Measurements from ENCODE around the gene TMEM43. TPM values are rescaled to one million over a fixed set of nuclear protein-coding genes. Genes with fewer than 3 reads are reported as not detected.

Gene TMEM43
- total and polyA plus RNA-seq, 2 of the 13 experiments (the other 11 are each of a cell fraction or from before 2014, with no cell fraction given) = 48.9 to 50.5 TPM

DNA sequence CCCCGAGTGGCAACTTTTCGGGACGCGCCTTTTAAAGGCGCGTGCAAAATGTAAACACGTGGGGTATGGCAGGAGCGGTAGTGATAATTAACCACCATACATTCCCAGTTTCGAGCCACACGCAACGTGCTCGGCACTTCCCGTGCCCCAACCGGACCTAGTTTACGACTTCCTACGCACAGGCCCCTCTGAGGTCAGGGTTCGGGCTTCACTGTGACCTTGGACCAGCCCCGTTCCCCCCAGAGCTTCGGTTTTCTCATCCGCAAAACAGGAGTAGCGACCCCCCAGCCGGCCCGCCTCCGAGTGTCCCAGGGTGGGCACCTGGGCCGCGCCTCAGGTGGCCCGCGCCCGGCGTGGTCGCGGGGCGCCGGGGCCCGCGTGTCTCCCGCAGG is 633 bp upstream of the TMEM43 start (continued):
- TF ChIP-seq IKZF5 (CRISPR knock-in tag; IDR thresholded peaks at IDR 0.05) (no peak), FOXO4 (CRISPR knock-in tag; conservative IDR thresholded peaks at IDR 0.05) (0 out of 2 replicates have a peak, but pooled peaks have one; percentile 68), ATF7 (IDR thresholded peaks at IDR 0.05) (no peak), ATF7 (CRISPR knock-in tag; IDR thresholded peaks at IDR 0.05) (0 out of 2 replicates have a peak, but pooled peaks have one; percentile 25), RORA (CRISPR knock-in tag; IDR thresholded peaks at IDR 0.05) (no peak), CAMTA2 (CRISPR knock-in tag; IDR thresholded peaks at IDR 0.05; ENCODE audit: borderline replicate concordance) (no peak), SYNCRIP (IDR thresholded peaks at IDR 0.05; ENCODE audit: insufficient read depth, low read depth, low read length) (no peak), CENPX (CRISPR knock-in tag; IDR thresholded peaks at IDR 0.05) (0 out of 2 replicates have a peak, but pooled peaks have one; percentile 25), ZNF431 (CRISPR knock-in tag; IDR thresholded peaks at IDR 0.05; ENCODE audit: borderline replicate concordance, low read depth) (0 out of 2 replicates have a peak, but pooled peaks have one; percentile 81), PBX2 (CRISPR knock-in tag; IDR thresholded peaks at IDR 0.05) (no peak), ZNF790 (CRISPR knock-in tag; IDR thresholded peaks at IDR 0.05; ENCODE audit: borderline replicate concordance) (no peak), RNF219 (CRISPR knock-in tag; IDR thresholded peaks at IDR 0.05) (0 out of 2 replicates have a peak, but pooled peaks have one; percentile 23), ZNF446 (CRISPR knock-in tag; IDR thresholded peaks at IDR 0.05) (peak; percentile 48; the same call in 1 of the 2 replicates), ETV5 (CRISPR knock-in tag; IDR thresholded peaks at IDR 0.05; ENCODE audit: borderline replicate concordance) (peak; percentile 23; the same call in 1 of the 2 replicates), HIC2 (CRISPR knock-in tag; IDR thresholded peaks at IDR 0.05; ENCODE audit: low read depth) (no peak), HMG20B (CRISPR knock-in tag; conservative IDR thresholded peaks at IDR 0.05) (no peak)
- TF ChIP-seq, protein P1, sequence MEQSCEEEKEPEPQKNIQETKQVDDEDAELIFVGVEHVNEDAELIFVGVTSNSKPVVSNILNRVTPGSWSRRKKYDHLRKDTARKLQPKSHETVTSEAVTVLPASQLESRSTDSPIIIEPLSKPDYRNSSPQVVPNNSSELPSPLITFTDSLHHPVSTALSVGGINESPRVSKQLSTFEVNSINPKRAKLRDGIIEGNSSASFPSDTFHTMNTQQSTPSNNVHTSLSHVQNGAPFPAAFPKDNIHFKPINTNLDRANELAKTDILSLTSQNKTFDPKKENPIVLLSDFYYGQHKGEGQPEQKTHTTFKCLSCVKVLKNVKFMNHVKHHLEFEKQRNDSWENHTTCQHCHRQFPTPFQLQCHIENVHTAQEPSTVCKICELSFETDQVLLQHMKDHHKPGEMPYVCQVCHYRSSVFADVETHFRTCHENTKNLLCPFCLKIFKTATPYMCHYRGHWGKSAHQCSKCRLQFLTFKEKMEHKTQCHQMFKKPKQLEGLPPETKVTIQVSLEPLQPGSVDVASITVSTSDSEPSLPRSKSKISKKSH (CRISPR knock-in tag; IDR thresholded peaks at IDR 0.05; ENCODE audit: borderline replicate concordance) = no peak
- TF ChIP-seq, protein P2, sequence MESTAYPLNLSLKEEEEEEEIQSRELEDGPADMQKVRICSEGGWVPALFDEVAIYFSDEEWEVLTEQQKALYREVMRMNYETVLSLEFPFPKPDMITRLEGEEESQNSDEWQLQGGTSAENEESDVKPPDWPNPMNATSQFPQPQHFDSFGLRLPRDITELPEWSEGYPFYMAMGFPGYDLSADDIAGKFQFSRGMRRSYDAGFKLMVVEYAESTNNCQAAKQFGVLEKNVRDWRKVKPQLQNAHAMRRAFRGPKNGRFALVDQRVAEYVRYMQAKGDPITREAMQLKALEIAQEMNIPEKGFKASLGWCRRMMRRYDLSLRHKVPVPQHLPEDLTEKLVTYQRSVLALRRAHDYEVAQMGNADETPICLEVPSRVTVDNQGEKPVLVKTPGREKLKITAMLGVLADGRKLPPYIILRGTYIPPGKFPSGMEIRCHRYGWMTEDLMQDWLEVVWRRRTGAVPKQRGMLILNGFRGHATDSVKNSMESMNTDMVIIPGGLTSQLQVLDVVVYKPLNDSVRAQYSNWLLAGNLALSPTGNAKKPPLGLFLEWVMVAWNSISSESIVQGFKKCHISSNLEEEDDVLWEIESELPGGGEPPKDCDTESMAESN (CRISPR knock-in tag; conservative IDR thresholded peaks at IDR 0.05) = no peak; the same call in 1 of the 2 replicates
